CD4-positive, alpha-beta T cell treated with Interleukin-10 for 1 hour (primary cell): ENCODE results near the gene ALOX12B.
"Not testable (repeated sequence)": the region's sequence is repeated elsewhere in the genome, so short reads cannot be mapped to it uniquely, and the experiment has no call there.

Source experiments
- DNase-seq: peaks from one replicate; pipeline ENCODE4 v3.0.0-alpha.2; 2020

Gene ALOX12B

GRCh38 chr17:8063761-8064534 lies 23.6 kb downstream of the ALOX12B start:
- no peak for DNase-seq

GRCh38 chr17:8062807-8063483 lies 24.6 kb downstream of the ALOX12B start:
- DNase-seq: no peak

- no peak for DNase-seq
Measured at GRCh38 chr17:8062435-8062806, 25.1 kb downstream of the ALOX12B start.

GRCh38 chr17:8061851-8062250 lies 25.7 kb downstream of the ALOX12B start:
- DNase-seq: not testable (repeated sequence)

GRCh38 chr17:8060274-8060673 lies 27.2 kb downstream of the ALOX12B start:
- DNase-seq: peak; percentile 86

GRCh38 chr17:8059131-8059530 lies 28.4 kb downstream of the ALOX12B start:
- DNase-seq: no peak

- DNase-seq: peak; percentile 82
Measured at GRCh38 chr17:8057691-8058114, 29.8 kb downstream of the ALOX12B start.

- no peak for DNase-seq
Measured at GRCh38 chr17:8056976-8057625, 30.4 kb downstream of the ALOX12B start.

GRCh38 chr17:8056232-8056975 lies 31.1 kb downstream of the ALOX12B start:
- DNase-seq: peak; percentile 27

GRCh38 chr17:8055851-8056231 lies 31.7 kb downstream of the ALOX12B start:
- DNase-seq: no peak

GRCh38 chr17:8053600-8053999 lies 33.9 kb downstream of the ALOX12B start:
- DNase-seq: no peak

- DNase-seq: no peak
Measured at GRCh38 chr17:8052256-8053252, 35.0 kb downstream of the ALOX12B start.

- no peak for DNase-seq
Measured at GRCh38 chr17:8051831-8052230, 35.7 kb downstream of the ALOX12B start.

- DNase-seq: no peak
Measured at GRCh38 chr17:8048736-8049135, 38.8 kb downstream of the ALOX12B start.

GRCh38 chr17:8048236-8048635 lies 39.3 kb downstream of the ALOX12B start:
- DNase-seq: no peak

GRCh38 chr17:8047769-8048110 lies 39.8 kb downstream of the ALOX12B start:
- DNase-seq: no peak

GRCh38 chr17:8046929-8047768 lies 40.4 kb downstream of the ALOX12B start:
- DNase-seq: no peak

- DNase-seq: no peak
Measured at GRCh38 chr17:8046306-8046928, 41.1 kb downstream of the ALOX12B start.

- no peak for DNase-seq
Measured at GRCh38 chr17:8044819-8045810, 42.4 kb downstream of the ALOX12B start.
